Neutrophil (primary cell): ENCODE results near the gene ANKH.

Experiments used
- H3K27ac ChIP-seq: fragments of 200-600 bp; sonication (generic); 2 replicates; pipeline ENCODE4 v1.5.1; 2016; ENCODE audit warnings: mild to moderate bottlenecking, moderate library complexity
- H3K27me3 ChIP-seq: fragments of 200-600 bp; sonication (generic); 2 replicates; pipeline ENCODE4 v1.6.0; 2016; ENCODE audit warnings: mild to moderate bottlenecking
- H3K36me3 ChIP-seq: fragments of 200-600 bp; sonication (generic); 2 replicates; pipeline ENCODE4 v1.5.1; 2017
- H3K4me1 ChIP-seq, 2 experiments: fragments of 200-600 bp in 1 of 2; sonication (generic) in 1 of 2; 1 replicate in 1 of 2; 2 replicates in 1 of 2; pipeline versions ENCODE4 v1.5.1 to v1.6.1; 2013 to 2016; ENCODE audit warnings: low read depth in 1 of 2, low read length in 1 of 2, mild to moderate bottlenecking in 1 of 2, moderate library complexity in 1 of 2; ENCODE audit not compliant: control insufficient read depth in 1 of 2, insufficient read depth in 1 of 2
- H3K4me3 ChIP-seq, 2 experiments: fragments of 200-600 bp in 1 of 2; sonication (generic) in 1 of 2; 1 replicate in 1 of 2; 2 replicates in 1 of 2; pipeline ENCODE4 v1.5.1; 2013 to 2016; ENCODE audit warnings: low read depth in 1 of 2, low read length in 1 of 2, mild to moderate bottlenecking in 1 of 2, moderate library complexity in 1 of 2
- H3K9me3 ChIP-seq: fragments of 200-600 bp; sonication (generic); 2 replicates; pipeline ENCODE4 v1.5.1; 2016
- TF ChIP-seq, protein P1 (sequence below): fragments of 200-600 bp; sonication (generic); IDR thresholded peaks from 2 replicates; pipeline ENCODE4 v1.5.1; 2016; ENCODE audit warnings: antibody characterized with exemption

Gene ANKH

DNA sequence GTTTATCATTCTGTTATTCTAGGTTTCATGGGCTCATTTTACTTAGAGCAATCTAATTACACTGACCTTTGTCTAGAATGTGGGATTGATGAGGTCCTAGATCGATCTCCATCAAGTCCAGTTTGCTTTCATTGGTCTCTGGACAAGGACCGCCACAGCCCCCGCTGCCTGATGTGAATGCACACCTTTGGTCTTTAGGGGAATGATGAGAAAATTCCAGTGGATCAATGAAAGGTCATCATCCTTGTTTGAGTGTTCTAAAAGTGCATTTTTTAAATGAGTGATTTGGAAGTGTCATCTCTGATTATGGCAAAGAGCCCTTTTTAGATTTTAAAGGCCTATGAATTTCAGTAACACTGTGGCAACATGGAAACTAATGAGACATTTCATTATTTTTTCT is 2.2 kb upstream of the ANKH start:
- no peak overlapping the region for H3K27ac ChIP-seq
- H3K27me3 ChIP-seq = peaks cover 92% of the 10 kb centered on the region

DNA sequence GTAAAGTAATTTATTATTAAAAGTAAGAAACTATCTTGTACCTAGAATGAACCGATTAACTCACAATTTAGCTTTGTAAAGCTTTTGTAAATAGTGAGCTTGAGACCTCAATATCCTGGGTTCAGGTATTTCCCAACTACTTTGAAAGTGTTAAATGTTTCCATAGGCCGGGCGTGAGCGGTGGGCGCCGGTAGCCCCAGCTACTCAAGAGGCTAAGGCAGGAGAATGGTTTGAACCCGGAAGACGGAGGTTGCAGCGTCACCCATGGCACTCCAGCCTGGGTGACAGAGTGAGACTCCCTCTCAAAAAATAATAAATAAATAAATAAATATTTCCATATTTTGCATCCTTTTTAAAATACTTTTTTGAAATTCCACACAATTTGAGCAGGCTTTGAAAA is 1.5 kb upstream of the ANKH start:
- TF ChIP-seq, protein P1, sequence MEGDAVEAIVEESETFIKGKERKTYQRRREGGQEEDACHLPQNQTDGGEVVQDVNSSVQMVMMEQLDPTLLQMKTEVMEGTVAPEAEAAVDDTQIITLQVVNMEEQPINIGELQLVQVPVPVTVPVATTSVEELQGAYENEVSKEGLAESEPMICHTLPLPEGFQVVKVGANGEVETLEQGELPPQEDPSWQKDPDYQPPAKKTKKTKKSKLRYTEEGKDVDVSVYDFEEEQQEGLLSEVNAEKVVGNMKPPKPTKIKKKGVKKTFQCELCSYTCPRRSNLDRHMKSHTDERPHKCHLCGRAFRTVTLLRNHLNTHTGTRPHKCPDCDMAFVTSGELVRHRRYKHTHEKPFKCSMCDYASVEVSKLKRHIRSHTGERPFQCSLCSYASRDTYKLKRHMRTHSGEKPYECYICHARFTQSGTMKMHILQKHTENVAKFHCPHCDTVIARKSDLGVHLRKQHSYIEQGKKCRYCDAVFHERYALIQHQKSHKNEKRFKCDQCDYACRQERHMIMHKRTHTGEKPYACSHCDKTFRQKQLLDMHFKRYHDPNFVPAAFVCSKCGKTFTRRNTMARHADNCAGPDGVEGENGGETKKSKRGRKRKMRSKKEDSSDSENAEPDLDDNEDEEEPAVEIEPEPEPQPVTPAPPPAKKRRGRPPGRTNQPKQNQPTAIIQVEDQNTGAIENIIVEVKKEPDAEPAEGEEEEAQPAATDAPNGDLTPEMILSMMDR = no peak
- Histone ChIP-seq H3K27ac (no peak overlapping the region), H3K4me3 (no peak overlapping the region), H3K9me3 (no peaks in the 10 kb centered on the region), H3K27me3 (peaks cover 95% of the 10 kb centered on the region), H3K36me3 (no peaks in the 10 kb centered on the region), H3K4me1 (peaks cover 4 to 13% of the 10 kb centered on the region in 2 experiments)

More for the DNA sequence above, 2.2 kb upstream of the ANKH start:
- Histone ChIP-seq H3K4me3 (no peak overlapping the region), H3K4me1 (peaks cover 4 to 13% of the 10 kb centered on the region in 2 experiments), H3K36me3 (no peaks in the 10 kb centered on the region), H3K9me3 (no peaks in the 10 kb centered on the region)
- TF ChIP-seq, protein P1 = no peak

DNA sequence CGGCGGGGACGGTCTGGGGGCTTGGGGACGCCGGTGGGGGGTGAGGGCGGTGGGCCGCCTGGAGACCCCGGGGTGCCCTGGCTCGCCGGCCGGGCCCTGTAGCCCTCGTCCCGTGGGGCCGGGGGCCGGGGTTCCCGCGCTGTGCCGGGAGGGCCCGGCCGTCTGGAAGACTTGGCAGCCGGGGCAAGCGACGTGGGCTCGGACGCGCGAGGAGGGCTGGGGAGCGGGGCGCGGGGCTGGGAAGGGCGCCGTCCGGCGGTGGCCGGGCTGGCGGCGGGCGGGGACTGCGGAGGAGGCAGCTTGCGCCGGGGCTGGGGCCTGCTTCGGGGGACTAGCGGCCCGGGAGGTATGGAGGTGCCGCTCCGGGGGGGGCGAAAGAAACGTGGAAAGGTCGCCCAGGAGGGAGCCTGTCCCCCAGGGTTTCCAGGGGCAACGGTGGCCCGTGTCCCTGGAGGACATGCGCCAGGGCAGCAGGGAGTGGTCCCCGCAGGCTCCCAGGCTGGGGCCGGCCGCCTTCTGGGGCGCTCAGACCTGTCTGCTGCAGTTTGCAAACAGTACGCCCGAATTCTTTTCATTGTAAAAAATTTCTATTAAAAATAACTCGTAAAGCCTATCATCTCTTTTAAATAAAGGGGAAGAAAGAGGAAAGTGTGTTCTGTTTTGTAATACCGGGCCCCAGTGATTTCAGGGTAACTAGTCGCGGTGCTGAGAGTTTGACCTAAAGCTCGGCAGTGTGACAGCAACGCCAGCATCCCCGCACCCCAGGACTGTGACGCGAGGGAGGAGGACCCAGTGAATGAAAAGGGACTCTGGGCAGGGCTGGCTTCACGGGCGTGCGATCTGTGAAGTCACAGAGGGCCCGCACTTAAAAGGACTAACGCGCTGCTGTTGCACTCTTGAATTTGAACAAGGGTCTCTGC is 752 bp upstream of the ANKH start:
- Histone ChIP-seq H3K9me3 (no peaks in the 10 kb centered on the region), H3K36me3 (no peaks in the 10 kb centered on the region), H3K27me3 (peaks cover 94% of the 10 kb centered on the region), H3K4me1 (peaks cover 4 to 13% of the 10 kb centered on the region in 2 experiments), H3K27ac (no peak overlapping the region), H3K4me3 (peak overlapping the region in 1 of 2 experiments; percentile 34)
- TF ChIP-seq, protein P1 = no peak

DNA sequence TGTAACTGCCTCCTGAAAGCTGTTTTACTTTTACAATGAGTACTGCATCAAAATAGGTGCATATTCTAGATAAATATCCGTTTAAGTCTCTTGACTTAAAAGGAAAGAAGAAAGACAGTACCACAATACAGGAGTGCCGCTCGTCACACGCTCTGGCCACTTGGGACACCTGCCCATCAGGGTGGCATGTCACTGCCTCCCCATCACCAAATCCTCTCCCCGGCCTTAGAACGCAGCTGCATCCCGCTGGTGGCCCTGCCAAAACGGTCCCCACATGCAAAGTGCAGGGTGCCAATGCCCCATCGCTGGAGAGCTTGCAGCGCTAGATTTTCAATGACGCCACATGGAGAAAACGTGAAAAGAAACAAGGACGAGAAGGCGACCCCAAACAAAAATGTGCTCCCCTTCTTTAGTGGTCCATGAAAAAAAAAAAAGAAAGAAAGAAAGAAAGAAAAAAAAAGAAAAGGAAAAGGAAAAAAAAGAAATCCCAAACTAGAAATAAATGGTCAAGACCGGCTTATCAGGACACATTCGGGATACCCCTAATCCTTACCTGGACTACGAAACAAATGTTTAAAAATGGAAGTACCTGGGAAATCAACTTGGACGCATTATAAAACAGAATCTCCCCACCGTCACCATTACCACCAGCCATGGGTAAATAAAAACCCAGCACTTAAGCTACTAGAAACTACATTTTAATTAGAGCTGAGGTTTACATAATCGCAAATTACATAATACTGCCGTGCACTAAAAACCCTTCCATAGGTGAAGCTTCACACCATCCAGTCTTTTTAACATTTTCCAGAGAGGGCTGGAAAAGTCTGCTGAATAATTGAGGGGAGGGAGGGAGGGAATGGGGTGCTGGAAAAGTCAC is 1.0 kb downstream of the ANKH start:
- H3K36me3 ChIP-seq = no peaks in the 10 kb centered on the region
- peak overlapping the region in 1 of 2 experiments; percentile 35 for H3K4me3 ChIP-seq
- TF ChIP-seq, protein P1 = no peak
- no peak overlapping the region for H3K27ac ChIP-seq
- H3K9me3 ChIP-seq = no peaks in the 10 kb centered on the region
- H3K27me3 ChIP-seq = peaks cover 77% of the 10 kb centered on the region
- H3K4me1 ChIP-seq = peaks cover 4 to 13% of the 10 kb centered on the region in 2 experiments

GRCh38 chr5:14869668-14870164 is 1.9 kb downstream of the ANKH start:
- no peaks in the 10 kb centered on the region for H3K36me3 ChIP-seq
- peaks cover 68% of the 10 kb centered on the region for H3K27me3 ChIP-seq
- H3K27ac ChIP-seq = no peak overlapping the region
- TF ChIP-seq, protein P1 = no peak
- H3K4me1 ChIP-seq = peaks cover 4 to 13% of the 10 kb centered on the region in 2 experiments
- no peak overlapping the region for H3K4me3 ChIP-seq
- H3K9me3 ChIP-seq = no peaks in the 10 kb centered on the region
